K562 (cell line): ENCODE results near the gene NLK. TPM values are rescaled to one million over a fixed set of nuclear protein-coding genes. Genes with fewer than 3 reads are reported as not detected.

ENCODE experiments used
- ATAC-seq: fragments of 200-7000 bp; cut with Tn5 transposase; 3 replicates; pipeline ENCODE4 v1.9.1; 2020; ENCODE audit warnings: moderate library complexity
- BruUV-seq: library from RNA; stranded (reverse); fragments of 400-500 nt; replicated peaks from 2 replicates; lab custom pipeline; 2021; lab: Mats Ljungman, UMichigan
- CTCF ChIA-PET: fragments of 300-600 bp; formaldehyde crosslinking; extraction: SDS; loops from one replicate; lab custom pipeline; 2021; ENCODE audit warnings: low intra/inter-chr PET ratio; lab: Yijun Ruan, JAX
- POLR2A ChIA-PET: fragments of 300-600, 350-650 bp; sonication (Branson Sonifier 250); formaldehyde crosslinking; extraction: SDS; loops from one replicate; lab custom pipeline; 2021; ENCODE audit warnings: antibody characterized with exemption, inconsistent platforms; lab: Yijun Ruan, JAX
- DNase-seq, 4 experiments: peaks; one replicate each; pipeline versions ENCODE4 v3.0.0 to v3.0.0-alpha.2; 2011 to 2018; ENCODE audit warnings: low spot score in 3 of 4, mixed read lengths in 3 of 4; ENCODE audit errors: extremely low read depth in 1 of 4
- FAIRE-seq: peaks from 2 replicates; lab custom pipeline; 2011; peaks lifted over from hg19 to GRCh38; lab: Jason Lieb, UNC
- H2AFZ ChIP-seq: 2 replicates; pipeline ENCODE4 v1.6.0; 2011; ENCODE audit warnings: low read depth, low read length, control low read depth, inconsistent platforms
- H3K27ac ChIP-seq: fragments of 200-600 bp; 3 replicates; pipeline ENCODE4 v1.8.0; 2011; ENCODE audit warnings: low read depth, mild to moderate bottlenecking, control low read depth, inconsistent platforms, low read length, moderate library complexity, mixed read lengths; ENCODE audit errors: extremely low read depth
- H3K27me3 ChIP-seq, 2 experiments: fragments of 300-600 bp in 1 of 2; 2 replicates in 1 of 2; 3 replicates in 1 of 2; pipeline versions ENCODE4 v1.6.0 to v1.8.0; 2011; ENCODE audit warnings: inconsistent platforms in 2 of 2, low read length in 2 of 2, mild to moderate bottlenecking in 1 of 2, mixed read lengths in 1 of 2, moderate library complexity in 1 of 2; ENCODE audit not compliant: control insufficient read depth in 2 of 2, insufficient read depth in 2 of 2
- H3K36me3 ChIP-seq: fragments of 300-600 bp; 3 replicates; pipeline ENCODE4 v1.8.0; 2011; ENCODE audit warnings: mild to moderate bottlenecking, low read length, inconsistent platforms; ENCODE audit not compliant: control insufficient read depth, insufficient read depth
- H3K4me1 ChIP-seq, 2 experiments: fragments of 200-600 bp in 1 of 2; replicated peaks in 1 of 2; 2 replicates in 1 of 2; 3 replicates in 1 of 2; pipeline versions ENCODE4 v1.5.1 to v1.8.0; 2011; ENCODE audit warnings: inconsistent platforms in 2 of 2, low read length in 2 of 2, mild to moderate bottlenecking in 1 of 2, mixed read lengths in 1 of 2, moderate library complexity in 1 of 2; ENCODE audit not compliant: control insufficient read depth in 2 of 2, insufficient read depth in 2 of 2
- H3K4me2 ChIP-seq: 2 replicates; pipeline ENCODE4 v1.6.1; 2011; ENCODE audit warnings: low read length, control low read depth, inconsistent platforms, mixed read lengths; ENCODE audit not compliant: insufficient read depth
- H3K4me3 ChIP-seq: fragments of 200-600 bp; sonication (generic), shearing (Covaris generic); 2 replicates; pipeline ENCODE4 v1.5.1; 2016; ENCODE audit warnings: control low read depth, inconsistent platforms
- H3K79me2 ChIP-seq: fragments of 200-600 bp; 3 replicates; pipeline ENCODE4 v1.8.0; 2011; ENCODE audit warnings: low read length, inconsistent platforms; ENCODE audit not compliant: control insufficient read depth, insufficient read depth
- H3K9ac ChIP-seq, 2 experiments: 2 replicates each; pipeline versions ENCODE4 v1.6.0 to v1.6.1; 2011; ENCODE audit warnings: low read depth in 2 of 2, low read length in 2 of 2, control low read depth in 1 of 2, inconsistent platforms in 1 of 2, mild to moderate bottlenecking in 1 of 2, mixed read lengths in 1 of 2; ENCODE audit not compliant: insufficient read depth in 1 of 2
- H3K9me1 ChIP-seq: one replicate; pipeline ENCODE4 v1.6.0; 2011; ENCODE audit warnings: inconsistent platforms, mild to moderate bottlenecking, low read length, moderate library complexity; ENCODE audit not compliant: control insufficient read depth, insufficient read depth
- H3K9me3 ChIP-seq: replicated peaks from 2 replicates; pipeline ENCODE4 v1.5.1; 2011; ENCODE audit warnings: low read depth, low read length, inconsistent platforms; ENCODE audit not compliant: control insufficient read depth, insufficient read depth
- H4K20me1 ChIP-seq: replicated peaks from 2 replicates; pipeline ENCODE4 v1.6.1; 2011; ENCODE audit warnings: low read length, inconsistent platforms, mixed read lengths; ENCODE audit not compliant: control insufficient read depth, insufficient read depth
- ATF3 ChIP-seq, 2 experiments: fragments of 450-650 bp in 1 of 2; sonication (generic) in 1 of 2; formaldehyde crosslinking in 1 of 2; IDR thresholded peaks in 1 of 2; conservative IDR thresholded peaks in 1 of 2; 2 replicates each; pipeline versions ENCODE4 v1.6.1 to v1.8.1; 2016 to 2023; ENCODE audit warnings: mild to moderate bottlenecking in 2 of 2, moderate library complexity in 2 of 2, inconsistent platforms in 1 of 2, missing genetic modification reagents in 1 of 2
- CBX3 ChIP-seq, 2 experiments: IDR thresholded peaks; 1 replicate in 1 of 2; 2 replicates in 1 of 2; pipeline ENCODE4 v1.6.1; 2012; ENCODE audit warnings: inconsistent platforms in 2 of 2, low read length in 2 of 2, borderline replicate concordance in 1 of 2, control low read depth in 1 of 2
- CEBPG ChIP-seq, 3 experiments: fragments of 200-800 bp in 1 of 3; sonication (Bioruptor generic) in 1 of 3; sonication (generic) in 1 of 3; formaldehyde crosslinking in 1 of 3; IDR thresholded peaks in 2 of 3; conservative IDR thresholded peaks in 1 of 3; 2 replicates each; pipeline versions ENCODE4 v1.6.1 to v1.8.0; 2016 to 2022; ENCODE audit warnings: missing compliant biosample characterization in 2 of 3, missing genetic modification characterization in 2 of 3, mild to moderate bottlenecking in 1 of 3, missing genetic modification reagents in 1 of 3
- CTCF ChIP-seq, 3 experiments: IDR thresholded peaks in 2 of 3; conservative IDR thresholded peaks in 1 of 3; 2 replicates each; pipeline ENCODE4 v1.5.1; 2011 to 2012; ENCODE audit warnings: low read length in 3 of 3, mild to moderate bottlenecking in 3 of 3, control low read depth in 2 of 3, improper control_type of control experiment in 1 of 3, inconsistent platforms in 1 of 3, low read depth in 1 of 3, mixed read lengths in 1 of 3, moderate library complexity in 1 of 3; ENCODE audit not compliant: insufficient read depth in 2 of 3
- HNRNPUL1 ChIP-seq: fragments of 200-400 bp; formaldehyde crosslinking; IDR thresholded peaks from 2 replicates; pipeline ENCODE4 v1.6.1; 2017; ENCODE audit warnings: low read length
- HOMEZ ChIP-seq: fragments of 250-450 bp; sonication (Bioruptor Pico); IDR thresholded peaks from 2 replicates; pipeline ENCODE4 v1.4.0; 2020; ENCODE audit warnings: mild to moderate bottlenecking, moderate library complexity
- POLR2AphosphoS5 ChIP-seq: IDR thresholded peaks from 2 replicates; pipeline ENCODE4 v1.6.1; 2011; ENCODE audit warnings: mild to moderate bottlenecking, low read depth, low read length, moderate library complexity; ENCODE audit not compliant: control insufficient read depth, insufficient read depth
- RBM39 ChIP-seq: fragments of 200-400 bp; formaldehyde crosslinking; optimal IDR thresholded peaks from 2 replicates; pipeline ENCODE3; 2018; ENCODE audit warnings: low read depth, low read length
- WGBS: fragments of 100-300 bp; shearing (Covaris generic); methylation state at CpG from one replicate; pipeline ENCODE4 v1.1.6; 2016; ENCODE audit warnings: low coverage, mixed read lengths; ENCODE audit not compliant: insufficient coverage; ENCODE audit errors: missing lambda C conversion rate; 5-methylcytosine and 5-hydroxymethylcytosine counted together
- in situ Hi-C: fragments of 300-500 bp; cut with MboI; formaldehyde crosslinking; loops from 4 replicates; pipeline ENCODE4 v1.15.0; 2018; ENCODE audit warnings: inconsistent platforms, mixed read lengths
- intact Hi-C: fragments of 100-400 bp; cut with micrococcal nuclease; formaldehyde crosslinking; loops from 2 replicates; pipeline ENCODE4 v1.14.2; 2022
- polyA plus RNA-seq, 8 experiments: library from polyadenylated mRNA; depleted of rRNA in 4 of 8; stranded (reverse) in 5 of 8; unstranded in 3 of 8; fragments of >200 nt; fragmentation: Nextera tagmentation in 2 of 8; fragmentation: Illumina TruSeq in 1 of 8; extraction: Ambion mirVana in 2 of 8; extraction: Trizol in 1 of 8; gene quantifications; 2 replicates each; pipeline versions ENCODE4 v1.2.1 to v1.2.3, GENCODE V29; 2011 to 2014; ENCODE audit warnings: inconsistent platforms in 1 of 8, missing spikeins in 1 of 8
- total RNA-seq, 7 experiments: library from RNA; depleted of rRNA in 6 of 7; stranded (reverse); fragments of >200 nt in 6 of 7; fragmentation: Illumina TruSeq in 2 of 7; extraction: Trizol in 2 of 7; gene quantifications; 2 replicates each; pipeline versions ENCODE4 v1.2.1 to v1.2.3, GENCODE V29; 2011 to 2021; ENCODE audit warnings: low replicate concordance in 1 of 7

NLK gene
- total and polyA plus RNA-seq, 9 of the 15 experiments (the other 6 are each of a cell fraction or from before 2014, with no cell fraction given) = 10.9 to 59.6 (median 26.7) TPM

GRCh38 chr17:28199728-28200127 is 157.3 kb downstream of the NLK start (continued):
- TF ChIP-seq CTCF (IDR thresholded peaks at IDR 0.05 in 2 of 3, conservative IDR thresholded peaks at IDR 0.05 in 1 of 3; ENCODE audit: insufficient read depth in 2 of 3, low read depth in 1 of 3, low read length in 3 of 3) (no peak), POLR2AphosphoS5 (no peak), CBX3 (IDR thresholded peaks at IDR 0.05; ENCODE audit: borderline replicate concordance in 1 of 2, low read length in 2 of 2) (no peak), RBM39 (no peak), HOMEZ (CRISPR knock-in tag) (no peak)

GRCh38 chr17:28201315-28201714 is 158.8 kb downstream of the NLK start:
- Histone ChIP-seq H3K4me2 (no peak overlapping the region), H3K79me2 (no peaks in the 10 kb centered on the region), H3K9me1 (no peaks in the 10 kb centered on the region), H3K4me1 (no peaks in the 10 kb centered on the region), H4K20me1 (no peaks in the 10 kb centered on the region), H2AFZ (no peak overlapping the region), H3K9ac (no peak overlapping the region), H3K36me3 (peaks cover 4% of the 10 kb centered on the region; the same call in 1 of the 3 replicates), H3K27ac (no peak overlapping the region), H3K4me3 (no peak overlapping the region), H3K9me3 (no peaks in the 10 kb centered on the region)
- intact Hi-C loops = no loop called here
- ATAC-seq = no peak
- WGBS = 57% methylated on average over 3 of the region's 3 CpGs
- ChIA-PET POLR2A (no interaction called here), CTCF (no interaction called here)
- no peak for FAIRE-seq
- in situ Hi-C loops = no loop called here
- TF ChIP-seq HNRNPUL1 = no peak
- no peak for TF ChIP-seq CEBPG (CRISPR knock-in tag; IDR thresholded peaks at IDR 0.05)
- TF ChIP-seq CEBPG (tag; conservative IDR thresholded peaks at IDR 0.05 in 1 of 2, IDR thresholded peaks at IDR 0.05 in 1 of 2) = peak; percentile 47 to 48; a peak in 3 of 4 replicates
- peak; percentile 63 for TF ChIP-seq ATF3 (IDR thresholded peaks at IDR 0.05)
- no peak for TF ChIP-seq ATF3 (CRISPR knock-in tag; conservative IDR thresholded peaks at IDR 0.05)
- TF ChIP-seq, all 486 proteins: peak for 2
- H3K27me3 ChIP-seq = no peaks in the 10 kb centered on the region
- BruUV-seq = no TSS peak
- DNase-seq = no peak
